HG02763 (cell line): ENCODE measurements around the gene HMCN1.
"Not testable (repeated sequence)": the region's sequence is repeated elsewhere in the genome, so short reads cannot be mapped to it uniquely, and the experiment has no call there.

Source experiments
- ATAC-seq: cut with Tn5 transposase; IDR thresholded peaks from one replicate; pipeline ENCODE4 v1.9.1; 2021; ENCODE audit warnings: mild to moderate bottlenecking, moderate library complexity; ENCODE audit not compliant: unreplicated experiment

The HMCN1 gene

GRCh38 chr1:186125511-186125910 lies 391.3 kb downstream of the HMCN1 start:
- no peak for ATAC-seq

GRCh38 chr1:186129758-186130157 lies 395.6 kb downstream of the HMCN1 start:
- no peak for ATAC-seq

GRCh38 chr1:186139115-186139514 lies 404.9 kb downstream of the HMCN1 start:
- ATAC-seq: no peak

GRCh38 chr1:186139701-186140100 lies 405.5 kb downstream of the HMCN1 start:
- no peak for ATAC-seq

GRCh38 chr1:186142159-186142558 lies 408.0 kb downstream of the HMCN1 start:
- no peak for ATAC-seq

GRCh38 chr1:186142916-186143315 lies 408.7 kb downstream of the HMCN1 start:
- ATAC-seq: no peak

- no peak for ATAC-seq
Measured at GRCh38 chr1:186143481-186143880, 409.3 kb downstream of the HMCN1 start.

GRCh38 chr1:186144505-186144904 lies 410.3 kb downstream of the HMCN1 start:
- ATAC-seq: no peak

- no peak for ATAC-seq
Measured at GRCh38 chr1:186146974-186147373, 412.8 kb downstream of the HMCN1 start.

GRCh38 chr1:186149591-186149990 lies 415.4 kb downstream of the HMCN1 start:
- ATAC-seq: no peak

- ATAC-seq: no peak
Measured at GRCh38 chr1:186152227-186152619, 418.0 kb downstream of the HMCN1 start.

- ATAC-seq: no peak
Measured at GRCh38 chr1:186152620-186153239, 418.5 kb downstream of the HMCN1 start.

GRCh38 chr1:186154651-186155050 lies 420.5 kb downstream of the HMCN1 start:
- no peak for ATAC-seq

GRCh38 chr1:186155594-186155993 lies 421.4 kb downstream of the HMCN1 start:
- no peak for ATAC-seq

GRCh38 chr1:186162895-186163294 lies 428.7 kb downstream of the HMCN1 start:
- not testable (repeated sequence) for ATAC-seq

- no peak for ATAC-seq
Measured at GRCh38 chr1:186164773-186165172, 430.6 kb downstream of the HMCN1 start.

GRCh38 chr1:186165303-186165702 lies 431.1 kb downstream of the HMCN1 start:
- no peak for ATAC-seq

- ATAC-seq: no peak
Measured at GRCh38 chr1:186167096-186167668, 433.0 kb downstream of the HMCN1 start.

- no peak for ATAC-seq
Measured at GRCh38 chr1:186175588-186175987, 441.4 kb downstream of the HMCN1 start.

GRCh38 chr1:186178426-186179043 lies 444.3 kb downstream of the HMCN1 start:
- ATAC-seq: no peak

- no peak for ATAC-seq
Measured at GRCh38 chr1:186179231-186179630, 445.0 kb downstream of the HMCN1 start.

GRCh38 chr1:186183219-186183618 lies 449.0 kb downstream of the HMCN1 start:
- ATAC-seq: peak; percentile 60
